Glutamatergic neuron (in vitro differentiated cells): ENCODE results near the gene IZUMO2. TPM values are rescaled to one million over a fixed set of nuclear protein-coding genes. Genes with fewer than 3 reads are reported as not detected.

ENCODE experiments used
- DNase-seq: peaks from one replicate; pipeline ENCODE4 v3.0.0; 2022
- H3K27ac Mint-ChIP-seq: one replicate; pipeline ENCODE4 v1.8.0; 2020; ENCODE audit warnings: mild to moderate bottlenecking, mixed read lengths, inconsistent platforms; ENCODE audit not compliant: unreplicated experiment
- H3K27me3 Mint-ChIP-seq: one replicate; pipeline ENCODE4 v1.8.0; 2020; ENCODE audit warnings: mild to moderate bottlenecking, moderate library complexity, mixed read lengths, inconsistent platforms; ENCODE audit not compliant: unreplicated experiment
- H3K36me3 Mint-ChIP-seq: one replicate; pipeline ENCODE4 v1.8.0; 2020; ENCODE audit warnings: mild to moderate bottlenecking, mixed read lengths, inconsistent platforms; ENCODE audit not compliant: unreplicated experiment
- H3K4me1 Mint-ChIP-seq: one replicate; pipeline ENCODE4 v1.8.0; 2020; ENCODE audit warnings: mild to moderate bottlenecking, low read depth, mixed read lengths, inconsistent platforms; ENCODE audit not compliant: unreplicated experiment
- H3K4me3 Mint-ChIP-seq: one replicate; pipeline ENCODE4 v1.8.0; 2020; ENCODE audit warnings: mild to moderate bottlenecking, mixed read lengths, inconsistent platforms; ENCODE audit not compliant: unreplicated experiment
- H3K9me3 Mint-ChIP-seq: one replicate; pipeline ENCODE4 v1.8.0; 2020; ENCODE audit warnings: mild to moderate bottlenecking, moderate library complexity, mixed read lengths, inconsistent platforms; ENCODE audit not compliant: unreplicated experiment
- CTCF ChIP-seq: fragments of 200-600 bp; sonication (generic); IDR thresholded peaks from one replicate; pipeline ENCODE4 v1.5.0; 2021; ENCODE audit not compliant: partially characterized antibody, unreplicated experiment
- total RNA-seq: library from RNA; stranded (reverse); fragmentation: NEBNext Ultra II Directional; extraction: Animal tissue kit (Norgen Biotek cat#: 25700); gene quantifications from one replicate; pipeline ENCODE4 v1.2.1, GENCODE V29; 2021; ENCODE audit not compliant: unreplicated experiment

IZUMO2 gene
- total RNA-seq, 1 donor from 2014 or later, result not detected

- Mint-ChIP-seq H3K4me3 (peak overlapping the region; percentile 40), H3K27ac (no peak overlapping the region), H3K4me1 (no peaks in the 10 kb centered on the region), H3K9me3 (peaks cover 3% of the 10 kb centered on the region), H3K36me3 (no peaks in the 10 kb centered on the region), H3K27me3 (peaks cover 2% of the 10 kb centered on the region)
- no peak for DNase-seq
- TF ChIP-seq CTCF, result no peak
Measured at GRCh38 chr19:50202962-50203280, 39.8 kb upstream of the IZUMO2 start.

GRCh38 chr19:50202386-50202785 is 39.3 kb upstream of the IZUMO2 start:
- Mint-ChIP-seq H3K27ac (no peak overlapping the region), H3K4me1 (no peaks in the 10 kb centered on the region), H3K36me3 (no peaks in the 10 kb centered on the region), H3K9me3 (peaks cover 1% of the 10 kb centered on the region), H3K4me3 (no peak overlapping the region), H3K27me3 (peaks cover 2% of the 10 kb centered on the region)
- no peak for TF ChIP-seq CTCF
- DNase-seq, result no peak

GRCh38 chr19:50199259-50199555 is 36.1 kb upstream of the IZUMO2 start:
- no peak overlapping the region for H3K4me3 Mint-ChIP-seq
- H3K27me3 Mint-ChIP-seq, result peaks cover 5% of the 10 kb centered on the region
- no peak overlapping the region for H3K27ac Mint-ChIP-seq
- H3K9me3 Mint-ChIP-seq, result peaks cover 7% of the 10 kb centered on the region
- TF ChIP-seq CTCF, result no peak
- no peak for DNase-seq
- no peaks in the 10 kb centered on the region for H3K4me1 Mint-ChIP-seq
- no peaks in the 10 kb centered on the region for H3K36me3 Mint-ChIP-seq

- H3K27ac Mint-ChIP-seq, result no peak overlapping the region
- H3K27me3 Mint-ChIP-seq, result peaks cover 7% of the 10 kb centered on the region
- no peak for TF ChIP-seq CTCF
- no peak for DNase-seq
- no peaks in the 10 kb centered on the region for H3K36me3 Mint-ChIP-seq
- H3K9me3 Mint-ChIP-seq, result peaks cover 7% of the 10 kb centered on the region
- no peaks in the 10 kb centered on the region for H3K4me1 Mint-ChIP-seq
- H3K4me3 Mint-ChIP-seq, result no peak overlapping the region
Measured at GRCh38 chr19:50198431-50199258, 35.6 kb upstream of the IZUMO2 start.

- Mint-ChIP-seq H3K4me3 (no peak overlapping the region), H3K36me3 (no peaks in the 10 kb centered on the region), H3K9me3 (peaks cover 11% of the 10 kb centered on the region), H3K4me1 (no peaks in the 10 kb centered on the region), H3K27me3 (peaks cover 7% of the 10 kb centered on the region), H3K27ac (peak overlapping the region; percentile 8)
- TF ChIP-seq CTCF, result no peak
- DNase-seq, result no peak
Measured at GRCh38 chr19:50197348-50197747, 34.3 kb upstream of the IZUMO2 start.
